Astrocyte of the spinal cord (primary cell): ENCODE data around the gene EGFLAM.

Experiments
- DNase-seq: peaks from one replicate; pipeline ENCODE4 v3.0.0; 2011; ENCODE audit warnings: low read depth, low spot score
- H3K4me3 ChIP-seq: 2 replicates; pipeline ENCODE4 v1.5.1; 2011; ENCODE audit warnings: low read depth, mild to moderate bottlenecking, low read length, moderate library complexity
- in situ Hi-C: cut with HindIII; loops from 2 replicates; pipeline ENCODE4 v1.10.0; 2017; ENCODE audit warnings: low sequenced_read_pairs
- TF ChIP-seq, protein P1 (sequence below): IDR thresholded peaks from 2 replicates; pipeline ENCODE4 v1.5.1; 2012; ENCODE audit warnings: low read depth, mild to moderate bottlenecking, low read length, inconsistent platforms

The EGFLAM gene

DNA sequence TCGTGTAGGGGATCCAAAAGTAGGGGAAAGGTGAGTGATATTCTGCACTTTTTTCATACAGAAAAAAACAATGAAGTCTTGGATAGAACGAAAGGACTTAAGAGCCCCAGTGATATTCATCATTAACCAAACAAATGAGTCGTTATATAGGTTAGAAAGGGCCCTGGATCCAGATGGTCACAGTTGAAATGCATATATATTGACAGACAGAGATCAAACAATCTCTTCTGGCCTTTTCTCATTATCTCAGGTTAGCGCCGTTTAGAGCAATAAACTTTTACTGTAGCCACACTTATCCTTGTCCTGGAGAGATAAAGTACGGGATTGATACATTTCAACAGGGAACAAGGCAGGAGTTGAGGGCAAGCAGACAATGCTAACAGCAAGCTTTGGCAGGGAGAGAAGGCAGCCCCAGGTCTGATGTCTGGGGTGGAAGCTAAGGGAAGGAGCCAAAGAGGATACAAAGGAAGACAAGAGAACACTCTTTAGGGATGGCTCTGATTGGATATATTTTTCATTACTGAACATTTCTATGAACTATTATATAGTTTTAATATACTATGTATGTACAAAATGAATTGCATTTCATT, 221.1 kb downstream of the EGFLAM start:
- TF ChIP-seq, protein P1, sequence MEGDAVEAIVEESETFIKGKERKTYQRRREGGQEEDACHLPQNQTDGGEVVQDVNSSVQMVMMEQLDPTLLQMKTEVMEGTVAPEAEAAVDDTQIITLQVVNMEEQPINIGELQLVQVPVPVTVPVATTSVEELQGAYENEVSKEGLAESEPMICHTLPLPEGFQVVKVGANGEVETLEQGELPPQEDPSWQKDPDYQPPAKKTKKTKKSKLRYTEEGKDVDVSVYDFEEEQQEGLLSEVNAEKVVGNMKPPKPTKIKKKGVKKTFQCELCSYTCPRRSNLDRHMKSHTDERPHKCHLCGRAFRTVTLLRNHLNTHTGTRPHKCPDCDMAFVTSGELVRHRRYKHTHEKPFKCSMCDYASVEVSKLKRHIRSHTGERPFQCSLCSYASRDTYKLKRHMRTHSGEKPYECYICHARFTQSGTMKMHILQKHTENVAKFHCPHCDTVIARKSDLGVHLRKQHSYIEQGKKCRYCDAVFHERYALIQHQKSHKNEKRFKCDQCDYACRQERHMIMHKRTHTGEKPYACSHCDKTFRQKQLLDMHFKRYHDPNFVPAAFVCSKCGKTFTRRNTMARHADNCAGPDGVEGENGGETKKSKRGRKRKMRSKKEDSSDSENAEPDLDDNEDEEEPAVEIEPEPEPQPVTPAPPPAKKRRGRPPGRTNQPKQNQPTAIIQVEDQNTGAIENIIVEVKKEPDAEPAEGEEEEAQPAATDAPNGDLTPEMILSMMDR = no peak
- no peak for DNase-seq
- H3K4me3 ChIP-seq = no peak overlapping the region
- in situ Hi-C loops = no loop called here

- DNase-seq = no peak
- in situ Hi-C loops = no loop called here
- TF ChIP-seq, protein P1 = no peak
- no peak overlapping the region for H3K4me3 ChIP-seq
Measured at GRCh38 chr5:38483805-38484398, 225.5 kb downstream of the EGFLAM start.

- in situ Hi-C loops = no loop called here
- TF ChIP-seq, protein P1 = no peak
- no peak overlapping the region for H3K4me3 ChIP-seq
- DNase-seq = no peak
Measured at GRCh38 chr5:38494175-38494574, 235.8 kb downstream of the EGFLAM start.

DNA sequence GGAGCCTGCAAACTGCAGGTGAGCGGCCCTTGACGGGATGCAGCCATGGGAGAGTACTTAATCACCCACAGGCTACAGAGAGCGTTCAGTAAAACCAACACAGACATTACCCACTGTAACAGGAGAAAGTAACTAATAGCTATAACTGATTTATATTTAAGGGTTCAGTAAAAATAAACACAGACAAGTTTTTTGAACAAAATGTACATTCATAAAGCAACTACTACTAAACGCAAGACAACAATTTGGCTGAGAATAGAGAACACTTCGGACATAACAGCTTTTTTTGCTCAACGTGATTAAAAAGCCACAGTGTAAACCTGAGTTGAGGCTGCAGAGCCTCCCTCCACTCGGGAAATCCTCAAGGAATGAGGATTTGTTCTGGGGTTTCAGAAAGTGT, 236.4 kb downstream of the EGFLAM start:
- in situ Hi-C loops = no loop called here
- TF ChIP-seq, protein P1 = no peak
- H3K4me3 ChIP-seq = no peak overlapping the region
- no peak for DNase-seq

DNA sequence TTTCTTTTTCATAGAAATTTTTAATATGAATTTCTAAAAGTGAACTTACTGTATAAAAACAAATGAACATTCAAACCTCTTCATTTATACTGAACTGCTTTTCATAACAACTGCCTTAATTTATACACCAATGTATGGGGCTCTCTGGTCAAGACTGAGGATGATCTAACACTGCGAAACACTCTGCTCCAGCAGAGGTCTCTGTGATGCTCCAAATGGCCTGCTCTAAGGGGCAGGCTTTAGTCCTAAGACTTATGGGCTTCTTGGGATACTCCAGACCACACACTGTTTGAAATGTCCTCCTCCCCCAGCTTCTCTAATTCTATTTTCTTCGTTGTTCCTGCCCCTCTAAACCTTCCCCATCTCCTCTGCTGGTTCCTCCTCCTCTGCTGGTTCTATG, 239.6 kb downstream of the EGFLAM start:
- peak; percentile 39 for DNase-seq
- TF ChIP-seq, protein P1 = no peak
- in situ Hi-C loops = no loop called here
- H3K4me3 ChIP-seq = no peak overlapping the region

DNA sequence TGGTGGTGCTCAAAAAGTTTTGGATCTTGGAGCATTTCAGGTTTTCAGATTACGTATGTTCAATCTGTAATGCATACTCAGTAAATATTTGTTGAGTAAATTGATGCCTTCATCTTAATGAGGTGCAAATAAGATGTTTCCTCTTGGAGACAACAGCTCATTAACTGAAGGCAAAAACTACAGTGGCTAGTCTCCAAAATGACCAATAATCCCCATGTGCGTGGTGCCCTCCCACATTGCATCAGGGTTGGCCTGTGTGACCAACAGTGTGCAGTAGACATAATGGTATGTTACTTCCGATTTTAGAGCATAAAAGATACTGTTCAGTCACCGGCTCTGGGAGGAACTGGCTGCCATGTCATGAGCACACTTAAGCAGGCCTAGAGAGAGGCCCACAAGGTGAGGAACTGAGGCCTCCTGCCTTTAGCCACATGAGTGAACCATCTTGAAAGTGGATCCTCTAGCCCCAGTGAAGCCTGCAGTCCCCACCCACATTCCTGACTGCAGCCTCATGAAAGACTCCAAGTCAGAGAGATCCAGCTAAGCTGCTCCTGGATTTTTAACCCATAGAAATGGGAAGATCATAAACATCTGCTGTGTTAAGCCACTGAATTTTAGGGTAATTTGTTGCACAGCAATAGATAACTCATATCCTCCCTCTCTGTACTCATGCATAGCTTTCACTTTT, 242.4 kb downstream of the EGFLAM start:
- peak; percentile 44 for DNase-seq
- TF ChIP-seq, protein P1 = no peak

More for the DNA sequence above, 242.4 kb downstream of the EGFLAM start:
- in situ Hi-C loops = no loop called here
- H3K4me3 ChIP-seq = no peak overlapping the region
